Gastroesophageal sphincter (tissue), 3 donors: ENCODE data around the gene NAP1L1.

ENCODE experiments used
- EP300 ChIP-seq: sonication (generic); formaldehyde crosslinking; IDR thresholded peaks from one replicate; pipeline ENCODE4 v1.6.1; 2017; ENCODE audit warnings: antibody characterized with exemption, mild to moderate bottlenecking
- POLR2A ChIP-seq, 2 donors: fragments of 450-650 bp; IDR thresholded peaks; one replicate each; pipeline ENCODE4 v1.6.1; 2017; ENCODE audit warnings: antibody characterized with exemption in 2 of 2, mild to moderate bottlenecking in 2 of 2, moderate library complexity in 1 of 2
- POLR2AphosphoS5 ChIP-seq: sonication (generic); formaldehyde crosslinking; IDR thresholded peaks from one replicate; pipeline ENCODE4 v1.6.1; 2017; ENCODE audit warnings: antibody characterized with exemption
- TF ChIP-seq, protein P1 (sequence below), 4 experiments: fragments of 200-600 bp in 2 of 4; fragments of 450-650 bp in 2 of 4; sonication (generic) in 1 of 4; IDR thresholded peaks; one replicate each; pipeline ENCODE4 v1.5.1; 2017 to 2019; ENCODE audit warnings: antibody characterized with exemption in 4 of 4, mild to moderate bottlenecking in 2 of 4, moderate library complexity in 2 of 4

DNA sequence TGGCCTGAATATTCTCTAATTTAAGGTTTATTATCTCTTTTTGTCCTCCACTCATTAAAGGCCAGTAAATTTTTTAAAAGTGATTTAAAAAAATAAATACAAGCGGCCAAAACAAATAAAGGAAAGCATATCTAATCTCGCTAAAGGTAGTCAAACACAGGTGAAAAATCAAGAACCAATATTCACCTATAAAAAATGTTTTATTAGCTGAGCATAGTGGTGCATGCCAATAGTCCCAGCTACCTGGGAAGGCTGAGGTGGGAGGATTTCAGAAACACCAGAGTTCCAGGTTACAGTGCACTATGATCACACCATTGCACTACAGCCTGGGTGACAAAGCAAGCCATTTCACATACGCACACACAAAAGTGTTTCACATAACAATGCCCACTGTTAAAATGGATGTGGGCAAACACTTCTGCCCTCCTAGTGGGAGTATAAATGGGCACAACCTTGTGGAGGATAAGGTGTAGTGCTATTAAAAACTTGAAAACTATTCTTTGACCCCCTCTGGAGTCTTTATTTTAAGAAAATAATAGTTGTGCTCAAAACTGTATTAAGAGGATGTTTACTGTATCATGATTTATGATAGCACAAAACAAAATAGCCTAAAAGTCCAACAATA is 32.7 kb upstream of the NAP1L1 start:
- TF ChIP-seq, protein P1, sequence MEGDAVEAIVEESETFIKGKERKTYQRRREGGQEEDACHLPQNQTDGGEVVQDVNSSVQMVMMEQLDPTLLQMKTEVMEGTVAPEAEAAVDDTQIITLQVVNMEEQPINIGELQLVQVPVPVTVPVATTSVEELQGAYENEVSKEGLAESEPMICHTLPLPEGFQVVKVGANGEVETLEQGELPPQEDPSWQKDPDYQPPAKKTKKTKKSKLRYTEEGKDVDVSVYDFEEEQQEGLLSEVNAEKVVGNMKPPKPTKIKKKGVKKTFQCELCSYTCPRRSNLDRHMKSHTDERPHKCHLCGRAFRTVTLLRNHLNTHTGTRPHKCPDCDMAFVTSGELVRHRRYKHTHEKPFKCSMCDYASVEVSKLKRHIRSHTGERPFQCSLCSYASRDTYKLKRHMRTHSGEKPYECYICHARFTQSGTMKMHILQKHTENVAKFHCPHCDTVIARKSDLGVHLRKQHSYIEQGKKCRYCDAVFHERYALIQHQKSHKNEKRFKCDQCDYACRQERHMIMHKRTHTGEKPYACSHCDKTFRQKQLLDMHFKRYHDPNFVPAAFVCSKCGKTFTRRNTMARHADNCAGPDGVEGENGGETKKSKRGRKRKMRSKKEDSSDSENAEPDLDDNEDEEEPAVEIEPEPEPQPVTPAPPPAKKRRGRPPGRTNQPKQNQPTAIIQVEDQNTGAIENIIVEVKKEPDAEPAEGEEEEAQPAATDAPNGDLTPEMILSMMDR (IDR thresholded peaks at IDR 0.05) = no peak
- TF ChIP-seq POLR2A (IDR thresholded peaks at IDR 0.05) (no peak), POLR2AphosphoS5 (no peak), EP300 (no peak)
